GM20431 (cell line): ENCODE results near the gene ENDOD1.

Experiments
- in situ Hi-C: fragments of 300-500 bp; cut with MseI, MboI; formaldehyde crosslinking; loops from one replicate; pipeline ENCODE4 v1.15.0; 2020; ENCODE audit warnings: low sequenced_read_pairs; ENCODE audit not compliant: unreplicated experiment

ENDOD1 gene

GRCh38 chr11:95076416-95076815 is 13.2 kb upstream of the ENDOD1 start:
- in situ Hi-C loops, result no loop called here

- in situ Hi-C loops, result no loop called here
Measured at GRCh38 chr11:95076981-95077380, 12.7 kb upstream of the ENDOD1 start.

DNA sequence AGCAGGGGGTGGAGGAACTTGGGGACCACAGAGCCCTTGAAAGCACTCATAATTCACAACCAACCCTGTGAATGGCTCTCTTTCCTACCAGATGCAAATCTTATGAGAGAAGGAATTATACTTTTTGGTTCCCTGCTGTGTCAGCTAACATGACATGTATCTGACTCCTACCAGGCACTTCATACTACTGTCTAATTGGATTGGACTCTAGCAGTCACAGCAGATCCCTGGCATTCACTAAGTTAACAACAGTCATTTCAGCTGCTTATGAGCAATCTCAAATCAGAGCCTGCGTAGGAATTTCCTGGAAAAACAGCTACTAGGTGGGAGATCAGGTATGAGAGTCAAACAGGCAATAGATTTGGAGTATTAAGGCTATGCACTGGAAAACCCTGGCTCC is 11.1 kb upstream of the ENDOD1 start:
- in situ Hi-C loops, result no loop called here

GRCh38 chr11:95081010-95081409 is 8.6 kb upstream of the ENDOD1 start:
- in situ Hi-C loops, result no loop called here

- in situ Hi-C loops, result no loop called here
Measured at GRCh38 chr11:95081412-95081811, 8.2 kb upstream of the ENDOD1 start.

DNA sequence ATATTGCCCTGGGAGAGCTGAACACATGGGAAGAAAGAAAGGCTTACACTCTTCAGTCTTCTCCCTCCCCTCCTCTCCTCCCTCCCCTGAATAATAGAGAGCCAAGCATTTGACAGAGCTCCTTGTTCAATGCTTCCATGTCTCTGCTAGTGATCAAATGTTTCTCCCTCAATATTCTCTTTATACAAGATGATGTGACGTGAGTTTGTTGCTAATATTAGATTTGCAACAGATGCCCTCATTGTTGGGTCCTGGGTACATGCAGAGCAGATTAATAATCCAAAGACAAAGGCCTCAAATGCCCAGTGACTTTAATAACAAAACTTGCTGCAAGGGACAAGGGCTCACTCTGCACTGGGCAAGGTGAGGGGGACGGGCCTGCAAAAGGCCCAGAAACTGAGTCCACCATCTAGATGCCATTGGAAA is 7.1 kb upstream of the ENDOD1 start:
- in situ Hi-C loops, result no loop called here

DNA sequence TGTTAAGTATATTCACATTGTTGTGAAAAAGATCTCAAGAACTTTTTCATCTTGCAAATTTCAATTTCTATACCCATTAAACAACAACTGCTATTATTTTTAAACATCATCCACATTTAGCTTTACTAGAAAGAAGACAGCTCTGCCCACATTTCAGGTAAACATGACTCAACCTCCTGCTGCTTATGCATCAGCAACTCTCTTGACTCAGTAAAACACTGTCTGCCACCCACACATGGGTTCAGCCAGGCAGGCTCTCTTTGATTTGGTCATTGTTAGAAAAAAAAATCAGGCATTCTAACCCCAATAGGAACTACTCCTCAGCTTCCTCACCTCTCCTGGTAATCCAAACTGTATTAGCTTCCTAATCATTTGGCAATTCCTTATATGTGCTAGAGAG is 5.1 kb upstream of the ENDOD1 start:
- in situ Hi-C loops, result no loop called here

- in situ Hi-C loops, result no loop called here
Measured at GRCh38 chr11:95085117-95085816, 4.4 kb upstream of the ENDOD1 start.

GRCh38 chr11:95086151-95086550 is 3.5 kb upstream of the ENDOD1 start:
- in situ Hi-C loops, result no loop called here

DNA sequence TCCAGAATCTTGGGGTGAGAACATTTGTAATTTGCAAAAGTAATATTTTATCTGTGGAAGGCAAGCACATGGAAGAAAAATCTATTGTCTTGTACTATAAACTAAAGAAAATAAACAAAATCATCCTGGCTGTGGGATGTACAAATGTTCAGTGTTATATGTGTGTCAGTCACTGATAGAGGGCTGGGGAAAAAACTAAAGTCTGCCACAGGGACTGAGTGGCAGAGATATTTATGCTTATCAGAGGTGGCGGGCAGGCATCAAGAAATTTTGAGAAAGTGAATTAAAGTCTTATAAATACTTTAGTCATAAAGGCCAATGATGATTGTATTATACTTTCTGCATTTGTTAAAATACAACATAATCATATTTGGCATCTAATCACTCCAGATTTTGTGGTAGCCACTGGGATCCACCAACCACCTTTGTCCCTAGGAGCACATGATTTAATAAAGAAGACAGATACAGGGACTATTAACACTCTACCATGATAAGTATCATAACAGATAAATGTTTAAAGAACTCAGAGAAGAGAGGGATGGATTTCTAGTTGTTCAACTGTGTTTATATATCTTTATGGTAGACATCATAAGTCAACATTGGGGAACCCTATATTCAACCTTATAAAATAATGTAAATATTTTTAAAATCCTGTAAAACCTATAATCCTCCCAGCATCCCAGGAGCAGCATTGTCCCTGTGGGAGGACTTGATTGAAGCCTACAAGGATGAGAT is 2.6 kb upstream of the ENDOD1 start:
- in situ Hi-C loops, result no loop called here

- in situ Hi-C loops, result no loop called here
Measured at GRCh38 chr11:95088946-95089619, 563 bp upstream of the ENDOD1 start.

GRCh38 chr11:95091663-95092180 is 2.1 kb downstream of the ENDOD1 start:
- in situ Hi-C loops, result no loop called here

GRCh38 chr11:95092549-95093324 is 3.1 kb downstream of the ENDOD1 start:
- in situ Hi-C loops, result no loop called here

DNA sequence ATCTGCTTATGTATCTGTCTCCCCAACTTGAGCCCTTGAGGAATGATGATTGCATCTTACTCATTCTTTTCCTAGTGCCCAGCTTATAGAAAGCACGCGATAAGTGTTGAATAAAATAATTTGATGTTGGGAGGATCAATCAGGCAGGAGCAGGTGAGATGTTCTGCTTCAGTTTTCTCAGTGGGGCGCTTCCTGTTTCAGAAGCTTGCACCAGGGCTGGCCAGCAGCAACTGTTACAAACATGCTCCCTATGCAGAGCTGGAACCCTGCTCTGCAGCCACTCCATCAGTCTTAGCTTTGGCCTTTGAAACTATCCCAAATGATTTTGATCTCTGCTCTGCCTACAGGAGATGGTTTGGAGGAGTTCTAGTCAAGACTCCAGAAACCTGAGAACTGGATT is 3.9 kb downstream of the ENDOD1 start:
- in situ Hi-C loops, result no loop called here

DNA sequence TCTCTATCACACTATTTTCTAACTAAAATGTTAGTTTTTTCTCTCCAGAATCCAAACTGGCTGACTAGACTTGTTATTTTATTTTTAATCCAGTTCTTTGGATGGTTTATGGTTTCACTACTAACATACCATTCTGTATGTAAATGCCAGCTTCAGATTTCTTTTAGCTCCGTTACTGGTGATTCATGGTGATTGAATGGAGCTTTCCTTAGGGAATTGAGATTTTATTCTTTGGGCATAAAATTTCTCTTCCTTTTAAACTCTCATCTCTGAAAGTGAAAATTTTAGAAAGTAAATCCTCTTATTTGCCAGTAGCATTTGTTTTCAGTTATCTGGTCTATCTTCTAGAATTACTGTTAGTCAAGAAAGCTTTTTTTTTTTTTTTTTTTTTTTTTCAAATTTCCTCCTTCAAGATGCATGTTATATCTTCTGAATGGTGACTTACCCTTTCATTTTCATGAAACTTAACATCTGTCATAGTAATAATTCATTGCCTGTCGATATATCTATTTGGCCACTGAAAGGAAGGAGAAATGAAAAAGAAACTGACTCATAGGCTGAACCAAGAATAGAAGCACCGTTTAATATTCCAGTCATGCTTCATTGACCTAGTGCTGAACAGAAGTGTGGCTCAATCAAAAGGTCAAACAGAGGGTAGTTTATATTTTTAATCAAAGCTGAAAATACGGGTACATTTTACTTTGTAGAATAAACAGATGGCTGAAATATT is 6.4 kb downstream of the ENDOD1 start:
- in situ Hi-C loops, result no loop called here

DNA sequence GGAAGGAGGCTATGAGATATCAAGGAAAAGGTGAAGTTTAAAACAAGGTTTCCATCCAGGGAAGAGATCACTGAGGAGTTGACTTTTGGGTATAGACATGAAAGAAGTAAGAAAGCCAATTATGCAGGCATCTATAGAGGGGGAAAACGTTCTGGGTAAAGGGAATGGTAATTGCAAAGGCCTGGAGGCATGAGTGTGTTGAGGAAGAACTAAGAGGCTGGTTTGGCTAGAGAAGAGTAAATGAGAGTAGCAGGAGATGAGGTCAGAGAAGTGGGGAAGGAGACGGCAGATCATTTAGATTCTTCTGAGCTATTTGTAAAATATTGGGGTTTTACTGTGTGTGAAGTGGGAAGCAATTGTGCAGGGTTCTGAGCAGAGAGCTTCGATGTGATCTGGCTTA is 7.6 kb downstream of the ENDOD1 start:
- in situ Hi-C loops, result no loop called here

DNA sequence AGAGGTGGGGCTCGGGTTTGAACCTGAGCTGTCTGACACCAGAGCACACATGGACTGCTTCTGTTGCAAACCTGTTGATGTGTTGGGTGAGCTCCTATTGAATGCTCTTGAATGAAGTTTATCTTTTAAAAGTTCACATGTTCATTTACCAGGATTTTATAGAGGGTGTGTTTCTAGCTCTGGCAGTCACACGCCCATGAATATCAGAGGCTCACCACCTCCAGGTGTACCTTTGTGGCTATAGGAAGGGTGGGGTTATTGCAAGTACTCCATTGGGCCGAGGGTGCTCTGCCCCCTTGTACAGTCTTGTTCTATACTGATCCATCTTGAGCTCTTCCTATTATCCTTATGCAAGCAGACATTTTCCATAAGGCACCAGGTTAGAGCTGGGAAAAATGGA is 9.2 kb downstream of the ENDOD1 start:
- in situ Hi-C loops, result no loop called here

DNA sequence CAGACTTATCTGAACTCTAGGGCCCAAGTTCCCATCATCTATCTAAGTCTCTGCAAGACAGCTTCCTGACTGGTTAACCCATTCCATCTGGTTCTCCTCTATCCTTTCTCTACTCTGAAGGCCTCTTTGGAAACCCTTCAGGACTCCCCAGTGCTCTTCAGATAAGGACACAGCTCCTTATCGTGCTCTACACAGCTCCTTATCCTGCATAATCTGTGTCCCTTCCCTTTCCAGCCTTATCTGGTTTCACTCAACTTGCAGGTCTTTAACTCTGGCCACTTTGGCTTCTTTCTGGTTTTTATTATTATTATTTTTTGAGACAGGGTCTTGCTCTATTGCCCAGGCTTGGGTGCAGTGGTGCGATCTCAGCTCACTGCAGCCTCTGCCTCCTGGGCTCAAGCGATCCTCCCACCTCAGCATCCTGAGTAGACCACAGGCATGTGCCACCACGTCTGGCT is 10.6 kb downstream of the ENDOD1 start:
- in situ Hi-C loops, result no loop called here

DNA sequence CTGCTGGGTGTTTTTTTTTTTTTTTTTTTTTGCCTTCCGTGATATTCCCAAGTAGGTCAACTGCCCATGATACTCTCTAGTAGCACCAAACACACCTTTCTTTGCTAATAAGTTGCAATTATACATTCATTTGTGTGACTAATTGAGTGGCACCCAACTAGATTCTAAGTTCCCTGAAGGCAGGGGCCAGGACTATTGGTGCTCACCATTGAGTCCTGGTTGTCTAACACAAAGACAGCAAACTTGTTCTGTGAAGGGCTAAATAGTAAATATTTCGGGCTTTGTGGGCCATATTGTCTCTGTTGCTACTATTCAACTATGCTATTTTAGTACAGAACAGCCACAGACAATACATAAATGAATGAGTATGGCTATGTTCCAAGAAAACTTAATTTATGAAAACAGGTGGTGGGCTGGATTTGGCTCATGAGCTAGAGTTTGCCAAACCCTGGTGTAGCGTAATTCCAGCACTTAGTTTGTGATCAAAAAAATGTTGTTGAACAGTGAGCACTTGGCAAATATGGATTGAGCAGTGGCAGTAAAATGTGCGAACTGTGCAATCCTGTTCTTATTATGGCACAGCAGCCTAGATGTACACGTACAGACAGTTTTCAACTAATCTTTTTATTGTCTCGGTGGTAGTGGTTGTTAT is 11.3 kb downstream of the ENDOD1 start:
- in situ Hi-C loops, result no loop called here
